AG08395 (cell line): ENCODE results near the gene TBC1D22A.
A peak's percentile ranks its signal among the peaks of the same experiment; 100 is the strongest.

Experiments used
- DNase-seq: peaks from one replicate; pipeline ENCODE4 v3.0.0; 2012; ENCODE audit warnings: mixed read lengths, low spot score

The TBC1D22A gene

DNA sequence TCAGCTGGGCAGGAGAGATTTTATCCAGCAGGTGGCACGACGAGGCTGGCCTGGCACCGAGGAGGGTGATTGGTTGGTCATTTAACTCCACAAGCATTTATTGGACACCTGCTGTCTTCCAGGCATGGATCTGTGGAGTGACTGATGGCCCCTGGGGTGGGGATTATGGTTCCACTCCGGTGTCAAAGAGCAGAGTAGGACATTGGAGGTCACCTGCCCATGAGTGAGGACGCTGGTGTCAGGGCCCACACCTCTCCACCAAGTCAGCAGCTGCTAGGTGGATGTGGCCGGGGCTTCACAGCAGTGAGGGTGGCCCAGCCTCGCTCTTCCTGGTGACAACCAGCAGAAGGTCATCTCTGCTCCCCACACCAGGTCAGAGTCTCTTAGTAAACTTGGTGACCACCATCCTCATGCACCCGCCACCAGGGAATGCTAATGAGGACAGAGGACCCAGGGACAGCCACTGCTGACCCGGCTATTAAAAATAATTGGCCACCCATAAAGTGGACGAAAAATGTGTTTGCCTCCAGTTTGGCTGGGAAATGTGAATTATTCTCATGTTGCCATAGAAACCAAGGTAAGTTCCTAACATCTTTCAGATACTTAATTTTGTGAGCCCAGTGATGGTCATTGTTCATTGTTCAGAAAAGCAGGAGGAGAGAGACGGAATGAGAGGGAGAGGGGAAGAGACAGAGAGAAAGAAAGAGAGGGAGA is 428.7 kb downstream of the TBC1D22A start:
- no peak for DNase-seq

DNA sequence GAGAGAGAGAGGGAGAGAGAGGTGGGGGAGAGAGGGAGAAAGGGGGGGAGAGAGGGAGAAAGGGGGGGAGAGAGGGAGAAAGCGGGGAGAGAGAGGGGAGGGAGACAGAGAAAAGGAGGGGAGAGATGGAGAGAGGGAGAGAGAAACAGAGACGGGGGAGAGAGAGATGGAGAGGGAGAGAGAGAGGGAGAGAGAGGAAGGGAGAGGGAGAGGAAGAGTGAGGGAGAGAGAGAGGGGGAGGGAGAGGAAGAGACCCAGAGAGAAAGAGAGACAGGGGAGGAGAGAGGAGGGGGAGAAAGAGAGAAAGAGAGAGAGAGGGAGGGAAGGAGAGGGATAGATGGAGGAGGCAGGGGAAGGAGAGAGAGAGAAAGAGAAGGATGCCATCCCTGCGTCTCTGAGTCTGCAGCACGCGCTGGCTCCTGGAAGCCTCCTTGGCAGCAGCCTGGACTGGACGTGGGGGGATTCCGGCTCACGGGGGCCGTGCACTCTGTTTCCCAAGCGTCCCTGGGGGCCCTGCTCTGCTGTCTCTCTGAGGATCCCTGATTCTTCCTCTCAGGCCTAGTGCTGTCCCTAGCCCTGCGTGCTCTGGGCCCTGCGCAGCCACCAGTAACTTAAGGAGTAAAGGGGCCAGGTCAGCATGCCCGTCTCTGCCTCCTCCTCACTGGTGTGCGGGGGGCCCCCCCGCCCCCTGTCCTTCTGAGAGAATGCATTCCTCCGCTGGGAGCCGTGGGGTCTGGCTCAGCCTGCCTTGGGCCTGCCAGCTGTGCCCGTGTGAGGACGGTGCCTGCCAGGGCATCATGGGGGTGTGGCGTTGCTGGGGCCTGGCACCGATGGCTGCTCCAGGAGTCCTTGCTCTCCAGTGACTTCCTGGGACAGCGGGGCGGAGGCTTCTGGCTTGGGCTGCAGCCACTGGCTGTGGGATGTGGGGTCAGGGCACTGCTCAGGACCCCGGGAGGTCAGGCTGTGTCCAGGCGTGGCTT is 429.5 kb downstream of the TBC1D22A start:
- no peak for DNase-seq

GRCh38 chr22:47192651-47193437 is 430.4 kb downstream of the TBC1D22A start:
- DNase-seq, result no peak

- DNase-seq, result no peak
Observed at GRCh38 chr22:47193606-47194329, 431.3 kb downstream of the TBC1D22A start.

GRCh38 chr22:47194476-47195155 is 432.2 kb downstream of the TBC1D22A start:
- DNase-seq, result no peak

DNA sequence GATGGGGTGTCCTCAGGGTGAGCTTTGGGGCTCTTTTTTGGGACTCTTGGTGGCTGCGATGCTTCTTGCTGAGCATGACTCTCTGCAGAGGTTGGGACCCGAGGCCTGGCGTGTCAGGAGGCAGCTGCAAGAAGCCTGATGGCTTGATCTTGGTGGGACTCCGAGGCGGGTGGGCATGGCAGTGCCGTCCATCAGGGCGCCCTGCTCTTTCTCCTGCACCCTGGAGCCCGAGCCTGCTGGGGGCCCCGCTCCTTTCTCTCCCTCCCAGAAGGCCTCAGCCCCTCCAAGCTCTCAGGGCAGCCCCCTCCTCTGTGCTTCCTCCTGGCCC is 432.7 kb downstream of the TBC1D22A start:
- DNase-seq, result no peak

GRCh38 chr22:47195484-47196165 is 433.2 kb downstream of the TBC1D22A start:
- no peak for DNase-seq

DNA sequence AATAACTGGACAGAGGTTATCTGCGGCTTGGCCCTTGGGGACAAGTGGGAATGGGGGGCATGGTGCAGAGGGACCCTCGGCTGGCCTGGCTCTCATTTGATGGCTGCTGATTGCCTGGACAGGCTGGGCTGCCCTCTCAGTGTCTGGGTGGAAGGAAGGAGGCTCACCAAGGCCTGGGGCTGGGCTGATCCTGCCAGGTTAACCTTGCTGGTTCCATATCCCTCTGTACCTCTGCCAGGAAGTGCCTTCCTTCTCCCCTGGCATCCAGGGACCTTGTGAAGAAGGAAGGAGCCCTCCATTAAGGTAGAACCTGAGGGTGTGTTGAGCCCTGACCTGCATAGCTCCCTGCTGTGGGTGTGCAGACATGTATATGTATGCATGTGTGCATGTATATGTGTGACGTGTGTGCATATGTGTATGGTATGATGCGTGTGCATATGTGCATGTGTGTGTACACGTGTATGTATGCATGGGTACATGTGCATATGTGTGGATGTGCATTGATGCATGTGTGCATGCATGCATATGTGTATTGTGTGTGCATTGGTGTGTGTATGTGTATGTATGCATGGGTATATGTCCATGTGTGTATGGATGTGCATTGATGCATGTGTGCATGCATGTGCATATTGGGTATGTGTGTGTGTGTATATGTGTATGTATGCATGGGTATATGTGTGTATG is 433.9 kb downstream of the TBC1D22A start:
- no peak for DNase-seq

DNA sequence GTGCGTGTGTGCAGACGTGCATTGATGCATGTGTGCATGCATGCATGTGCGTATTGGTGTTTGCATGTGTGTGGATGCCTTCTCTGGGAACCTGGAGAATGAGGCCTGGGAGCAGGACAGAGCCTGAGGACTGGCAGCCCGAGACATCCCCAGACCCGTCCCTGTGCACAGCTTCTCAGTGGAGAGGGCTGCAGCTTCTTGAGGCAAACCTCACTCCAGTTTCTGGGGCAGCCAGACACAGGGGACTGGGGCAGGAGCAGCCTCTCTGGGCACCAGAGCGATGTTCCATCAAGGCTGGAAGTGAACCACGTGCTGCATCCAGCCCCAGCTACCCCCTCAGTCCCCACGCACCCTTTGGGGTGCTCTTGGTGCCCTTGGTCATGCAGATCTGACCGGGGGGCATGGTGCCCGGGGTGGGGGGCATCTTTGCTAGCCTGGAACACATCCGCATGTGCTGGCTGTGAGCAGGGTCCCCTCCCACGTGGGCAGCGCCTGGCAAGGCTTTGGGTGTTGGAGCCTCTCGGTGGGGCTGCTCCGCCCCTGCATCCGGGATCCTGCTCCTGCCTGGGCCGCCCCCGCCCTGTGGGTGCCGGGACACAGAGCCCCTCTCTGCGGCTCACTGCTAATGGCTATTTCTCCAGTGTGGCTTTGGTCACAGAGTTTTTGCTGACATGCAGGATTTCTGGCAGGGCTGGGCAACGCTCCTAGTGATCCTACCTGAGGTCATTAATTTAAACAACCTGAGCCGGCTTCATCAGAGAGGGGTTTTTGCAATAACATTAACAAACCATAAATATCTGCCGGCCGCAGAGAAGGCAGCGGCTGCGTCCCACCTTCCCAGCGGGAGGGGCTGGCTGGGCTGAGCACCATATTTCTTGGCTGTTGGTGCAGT is 434.7 kb downstream of the TBC1D22A start:
- no peak for DNase-seq

- no peak for DNase-seq
Observed at GRCh38 chr22:47197773-47198500, 435.5 kb downstream of the TBC1D22A start.

GRCh38 chr22:47198801-47199251 is 436.4 kb downstream of the TBC1D22A start:
- DNase-seq, result no peak

DNA sequence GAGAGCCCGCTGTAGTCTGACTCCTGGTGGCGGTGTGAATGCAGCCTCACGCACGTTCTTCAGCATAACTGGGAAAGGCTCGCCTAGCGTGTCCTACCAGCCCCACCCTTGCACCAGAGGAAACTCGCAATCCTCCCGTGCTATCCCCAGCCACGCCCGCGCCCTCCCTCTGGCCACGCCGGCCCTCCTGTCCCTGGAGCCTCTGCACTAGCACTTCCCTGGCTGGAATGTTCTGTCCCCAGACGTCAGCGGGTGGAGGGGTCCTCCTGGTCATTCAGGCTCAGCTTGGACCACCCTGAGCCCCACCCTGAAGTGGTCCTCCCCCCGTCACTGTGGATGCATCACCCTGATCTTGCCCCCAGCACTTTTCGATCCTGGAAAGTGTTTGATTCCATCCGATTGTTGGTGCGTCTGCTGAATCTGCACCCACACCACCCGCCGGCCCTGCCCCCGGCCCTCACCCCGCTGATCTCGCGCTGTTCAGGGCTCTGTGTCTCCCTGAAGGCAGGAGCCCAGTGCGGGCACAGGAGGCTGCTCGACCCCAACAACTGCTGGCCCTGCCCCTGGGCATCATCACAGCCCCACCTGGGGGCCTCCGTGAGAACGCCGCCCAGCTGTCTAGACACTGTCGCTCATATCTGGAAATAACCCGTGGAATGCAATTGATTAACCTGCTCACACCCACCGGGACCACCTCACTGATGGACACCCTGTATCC is 437.0 kb downstream of the TBC1D22A start:
- no peak for DNase-seq

DNA sequence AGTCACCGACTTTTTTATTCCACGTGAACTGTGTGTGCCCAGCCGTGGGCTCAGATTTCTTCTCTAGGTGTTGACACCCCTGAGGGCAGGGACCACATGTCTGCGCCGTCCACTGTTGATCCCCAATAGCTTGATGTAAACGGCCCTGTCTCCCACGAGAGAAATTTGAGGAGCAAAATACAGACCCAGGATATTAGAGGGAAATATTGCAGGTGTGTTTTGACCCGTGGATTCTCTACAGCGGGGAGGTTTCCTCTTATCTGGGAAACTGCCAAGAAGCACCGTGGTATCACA is 437.5 kb downstream of the TBC1D22A start:
- DNase-seq, result no peak

DNA sequence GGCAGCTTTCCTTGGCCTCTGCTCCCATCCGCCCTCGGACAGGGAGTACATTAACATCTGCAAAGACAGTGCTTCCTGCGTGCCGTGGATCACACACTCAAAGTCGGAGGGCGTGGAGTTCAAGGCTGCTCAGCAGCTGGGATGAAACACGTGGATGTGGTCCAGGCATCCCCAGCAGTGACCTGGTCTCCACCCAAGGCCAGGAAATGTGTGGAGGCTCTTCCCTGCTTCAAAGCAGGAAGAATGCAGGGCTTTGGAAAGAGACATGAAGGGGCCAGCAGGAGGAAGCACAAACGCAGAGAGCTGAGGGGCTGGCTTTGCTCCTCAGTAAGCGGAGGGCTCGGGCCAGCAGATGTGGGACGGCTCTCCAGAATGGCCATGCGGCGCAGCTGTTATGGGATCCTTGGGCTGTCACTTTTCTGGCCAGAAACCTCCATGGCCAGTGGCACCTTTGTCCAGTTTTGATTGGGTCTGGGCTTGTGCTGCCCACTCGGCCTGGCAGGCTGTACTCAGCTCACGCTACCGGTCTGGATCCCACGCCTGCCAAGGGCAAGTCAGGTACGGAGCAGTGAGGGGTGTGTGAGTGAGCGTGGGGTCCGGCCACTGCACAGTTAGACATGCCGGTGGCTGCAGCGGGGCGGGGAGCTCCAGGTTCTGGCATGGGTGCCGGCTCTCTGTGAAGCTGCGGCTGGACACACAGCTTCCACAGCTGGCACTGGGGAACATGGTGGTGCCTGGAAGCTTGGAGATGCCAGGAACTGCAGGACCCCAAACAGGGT is 438.0 kb downstream of the TBC1D22A start:
- DNase-seq, result peak; percentile 10

DNA sequence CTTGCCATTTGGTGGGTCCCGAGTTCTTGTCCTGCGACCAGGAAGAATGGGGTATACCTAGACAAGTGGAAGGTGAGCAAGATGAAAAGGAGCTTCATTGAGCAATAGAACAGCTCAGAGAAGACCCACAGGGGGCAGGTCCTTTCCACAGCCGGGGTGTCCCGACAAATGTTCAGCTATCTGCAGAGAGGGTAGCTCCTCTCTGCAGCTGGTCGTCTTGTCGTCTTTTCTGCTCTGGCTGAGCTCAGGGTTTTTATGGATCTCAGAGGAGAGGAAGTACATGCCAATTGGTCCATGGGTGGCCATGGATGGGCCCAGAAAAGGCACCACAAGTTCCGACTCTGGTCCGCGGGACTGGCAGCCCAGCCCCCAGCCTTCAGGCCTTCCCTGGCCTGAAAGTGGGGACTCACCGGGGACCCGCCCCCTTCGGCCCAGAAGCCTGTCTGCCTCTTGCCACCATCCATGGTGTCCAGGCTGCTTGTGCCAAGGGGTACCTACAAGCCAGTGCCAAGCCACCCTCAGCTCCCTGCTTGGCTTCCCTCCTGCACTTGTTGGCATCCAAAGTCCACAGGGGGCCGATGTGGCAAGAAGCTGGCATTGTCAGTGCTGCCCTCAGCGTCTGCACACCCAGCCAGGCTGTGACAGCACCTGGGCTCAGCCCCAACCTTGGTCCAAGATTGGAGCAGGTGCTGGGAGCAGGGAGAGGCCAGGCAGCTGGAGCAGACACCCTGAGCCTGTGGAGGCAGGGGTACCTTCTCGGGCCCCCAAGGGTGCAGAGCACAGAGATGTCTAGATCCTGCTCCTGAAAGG is 438.9 kb downstream of the TBC1D22A start:
- no peak for DNase-seq
